Activated T-cell treated with anti-CD3 and anti-CD28 coated beads, Interleukin-2, amount 50 U/mL, for 4 hours (primary cell): ENCODE data around the gene PIEZO1. TPM values are rescaled to one million over a fixed set of nuclear protein-coding genes. Genes with fewer than 3 reads are reported as not detected.

Source experiments
- ATAC-seq, 2 donors: fragments of 200-7000 bp; cut with Tn5 transposase; one replicate each; pipeline ENCODE4 v1.10.0; 2021
- DNase-seq: peaks from one replicate; pipeline ENCODE4 v3.0.0-alpha.2; 2020
- H3K27me3 Mint-ChIP-seq: one replicate; pipeline ENCODE4 v1.8.0; 2021; ENCODE audit warnings: low read depth, mixed read lengths
- H3K36me3 Mint-ChIP-seq: one replicate; pipeline ENCODE4 v1.8.0; 2022; ENCODE audit warnings: mixed read lengths; ENCODE audit not compliant: insufficient read depth
- H3K4me1 Mint-ChIP-seq: one replicate; pipeline ENCODE4 v1.8.0; 2021; ENCODE audit warnings: low read depth, mixed read lengths
- H3K4me3 Mint-ChIP-seq: one replicate; pipeline ENCODE4 v1.8.0; 2021; ENCODE audit warnings: mild to moderate bottlenecking, moderate library complexity, mixed read lengths
- H3K9me3 Mint-ChIP-seq: one replicate; pipeline ENCODE4 v1.8.0; 2021; ENCODE audit warnings: mixed read lengths
- total RNA-seq, 3 donors: library from RNA; stranded (reverse); gene quantifications; one replicate each; pipeline ENCODE4 v1.2.1, GENCODE V29; 2021

Gene PIEZO1
- total RNA-seq, 3 donors from 2014 or later = 116 to 171 (median 139) TPM

- no peak for DNase-seq
- Mint-ChIP-seq H3K27me3 (no peaks in the 10 kb centered on the region), H3K36me3 (peaks cover 3% of the 10 kb centered on the region), H3K4me1 (no peaks in the 10 kb centered on the region), H3K4me3 (no peak overlapping the region), H3K9me3 (no peaks in the 10 kb centered on the region)
- no peak for ATAC-seq
Observed at GRCh38 chr16:88822281-88823040, 37.4 kb upstream of the PIEZO1 start.

- Mint-ChIP-seq H3K36me3 (peaks cover 3% of the 10 kb centered on the region), H3K4me1 (no peaks in the 10 kb centered on the region), H3K9me3 (no peaks in the 10 kb centered on the region), H3K4me3 (no peak overlapping the region), H3K27me3 (no peaks in the 10 kb centered on the region)
- DNase-seq (no peak), ATAC-seq (no peak)
Observed at GRCh38 chr16:88821168-88821850, 36.3 kb upstream of the PIEZO1 start.

GRCh38 chr16:88820385-88821025 is 35.5 kb upstream of the PIEZO1 start:
- ATAC-seq (no peak), DNase-seq (no peak)
- H3K27me3 Mint-ChIP-seq = no peaks in the 10 kb centered on the region
- H3K36me3 Mint-ChIP-seq = peaks cover 3% of the 10 kb centered on the region
- no peak overlapping the region for H3K4me3 Mint-ChIP-seq
- H3K9me3 Mint-ChIP-seq = no peaks in the 10 kb centered on the region
- H3K4me1 Mint-ChIP-seq = no peaks in the 10 kb centered on the region

- no peaks in the 10 kb centered on the region for H3K9me3 Mint-ChIP-seq
- ATAC-seq (no peak), DNase-seq (no peak)
- no peak overlapping the region for H3K4me3 Mint-ChIP-seq
- H3K4me1 Mint-ChIP-seq = no peaks in the 10 kb centered on the region
- H3K27me3 Mint-ChIP-seq = no peaks in the 10 kb centered on the region
- H3K36me3 Mint-ChIP-seq = peaks cover 3% of the 10 kb centered on the region
Observed at GRCh38 chr16:88819126-88819525, 34.1 kb upstream of the PIEZO1 start.

- Mint-ChIP-seq H3K4me1 (no peaks in the 10 kb centered on the region), H3K4me3 (no peak overlapping the region), H3K36me3 (peaks cover 3% of the 10 kb centered on the region), H3K9me3 (no peaks in the 10 kb centered on the region), H3K27me3 (no peaks in the 10 kb centered on the region)
- no peak for DNase-seq
- no peak for ATAC-seq
Observed at GRCh38 chr16:88818575-88818874, 33.5 kb upstream of the PIEZO1 start.

- no peaks in the 10 kb centered on the region for H3K4me1 Mint-ChIP-seq
- DNase-seq (no peak), ATAC-seq (no peak)
- H3K4me3 Mint-ChIP-seq = no peak overlapping the region
- H3K36me3 Mint-ChIP-seq = peaks cover 3% of the 10 kb centered on the region
- H3K9me3 Mint-ChIP-seq = no peaks in the 10 kb centered on the region
- no peaks in the 10 kb centered on the region for H3K27me3 Mint-ChIP-seq
Observed at GRCh38 chr16:88817785-88818574, 33.0 kb upstream of the PIEZO1 start.

GRCh38 chr16:88816736-88817535 is 31.9 kb upstream of the PIEZO1 start:
- no peaks in the 10 kb centered on the region for H3K36me3 Mint-ChIP-seq
- no peak overlapping the region for H3K4me3 Mint-ChIP-seq
- DNase-seq (no peak), ATAC-seq (no peak)
- no peaks in the 10 kb centered on the region for H3K27me3 Mint-ChIP-seq
- H3K4me1 Mint-ChIP-seq = no peaks in the 10 kb centered on the region
- H3K9me3 Mint-ChIP-seq = no peaks in the 10 kb centered on the region

GRCh38 chr16:88815901-88816589 is 31.0 kb upstream of the PIEZO1 start:
- H3K36me3 Mint-ChIP-seq = no peaks in the 10 kb centered on the region
- DNase-seq (peak; percentile 51), ATAC-seq (peak in 1 of 2 donors; percentile 13)
- no peaks in the 10 kb centered on the region for H3K4me1 Mint-ChIP-seq
- no peaks in the 10 kb centered on the region for H3K27me3 Mint-ChIP-seq
- no peak overlapping the region for H3K4me3 Mint-ChIP-seq
- H3K9me3 Mint-ChIP-seq = no peaks in the 10 kb centered on the region

- Mint-ChIP-seq H3K27me3 (no peaks in the 10 kb centered on the region), H3K9me3 (no peaks in the 10 kb centered on the region), H3K36me3 (peaks cover 1% of the 10 kb centered on the region), H3K4me3 (no peak overlapping the region), H3K4me1 (peaks cover 3% of the 10 kb centered on the region)
- ATAC-seq = no peak
- no peak for DNase-seq
Observed at GRCh38 chr16:88815227-88815626, 30.2 kb upstream of the PIEZO1 start.

GRCh38 chr16:88814144-88814502 is 29.1 kb upstream of the PIEZO1 start:
- peaks cover 7% of the 10 kb centered on the region for H3K36me3 Mint-ChIP-seq
- H3K9me3 Mint-ChIP-seq = no peaks in the 10 kb centered on the region

GRCh38 chr16:88813269-88814143 is 28.5 kb upstream of the PIEZO1 start:
- H3K36me3 Mint-ChIP-seq = peaks cover 7% of the 10 kb centered on the region
- no peak overlapping the region for H3K4me3 Mint-ChIP-seq
- ATAC-seq = no peak
- no peak for DNase-seq
- H3K9me3 Mint-ChIP-seq = no peaks in the 10 kb centered on the region
- no peaks in the 10 kb centered on the region for H3K27me3 Mint-ChIP-seq
- peaks cover 7% of the 10 kb centered on the region for H3K4me1 Mint-ChIP-seq

More at GRCh38 chr16:88814144-88814502, 29.1 kb upstream of the PIEZO1 start:
- ATAC-seq (no peak), DNase-seq (no peak)
- H3K4me1 Mint-ChIP-seq = peaks cover 7% of the 10 kb centered on the region
- H3K27me3 Mint-ChIP-seq = no peaks in the 10 kb centered on the region
- no peak overlapping the region for H3K4me3 Mint-ChIP-seq

GRCh38 chr16:88812513-88813268 is 27.7 kb upstream of the PIEZO1 start:
- DNase-seq (no peak), ATAC-seq (no peak)
- Mint-ChIP-seq H3K4me3 (peak overlapping the region; percentile 78), H3K27me3 (no peaks in the 10 kb centered on the region), H3K9me3 (no peaks in the 10 kb centered on the region), H3K36me3 (peaks cover 7% of the 10 kb centered on the region), H3K4me1 (peaks cover 7% of the 10 kb centered on the region)
